ENCODE results near the gene GOLGA2. TPM values are rescaled to one million over a fixed set of nuclear protein-coding genes. Genes with fewer than 3 reads are reported as not detected.

The GOLGA2 gene
- total RNA-seq, 2 donors from 2014 or later: 88.6 to 92.2 TPM

GRCh38 chr9:128292009-128292408 is 16.2 kb upstream of the GOLGA2 start:
- intact Hi-C loops (cut with DNase I): loop anchor here (10.0 kb wide), 1 partner anchor 123 kb away; no protein-coding TSS in a partner anchor
- TF ChIP-seq CTCF (IDR thresholded peaks at IDR 0.05): no peak
- H3K9ac ChIP-seq (ENCODE audit: low read depth in 2 of 2, low read length in 2 of 2): no peak overlapping the region
- DNase-seq: no peak
- H3K9me3 ChIP-seq: no peaks in the 10 kb centered on the region
- H3K27me3 ChIP-seq: no peaks in the 10 kb centered on the region
- peaks cover 8% of the 10 kb centered on the region for H3K4me1 ChIP-seq
- H3K27ac ChIP-seq: no peak overlapping the region
- no peak overlapping the region for H3K4me3 ChIP-seq
- no peaks in the 10 kb centered on the region for H3K36me3 ChIP-seq

GRCh38 chr9:128288273-128289004 is 12.6 kb upstream of the GOLGA2 start:
- Histone ChIP-seq H3K4me1 (no peaks in the 10 kb centered on the region), H3K36me3 (no peaks in the 10 kb centered on the region), H3K27ac (no peak overlapping the region), H3K9me3 (no peaks in the 10 kb centered on the region), H3K4me3 (no peak overlapping the region), H3K27me3 (no peaks in the 10 kb centered on the region), H3K9ac (ENCODE audit: low read depth in 2 of 2, low read length in 2 of 2) (no peak overlapping the region)
- intact Hi-C loops (cut with DNase I): no loop called here
- no peak for DNase-seq
- no peak for TF ChIP-seq CTCF (IDR thresholded peaks at IDR 0.05)

- H3K9me3 ChIP-seq: no peaks in the 10 kb centered on the region
- H3K4me3 ChIP-seq: no peak overlapping the region
- H3K27me3 ChIP-seq: no peaks in the 10 kb centered on the region
- no peak for TF ChIP-seq CTCF (IDR thresholded peaks at IDR 0.05)
- DNase-seq: no peak
- no peaks in the 10 kb centered on the region for H3K4me1 ChIP-seq
- intact Hi-C loops (cut with DNase I): no loop called here
- no peaks in the 10 kb centered on the region for H3K36me3 ChIP-seq
- no peak overlapping the region for H3K27ac ChIP-seq
- no peak overlapping the region for H3K9ac ChIP-seq (ENCODE audit: low read depth in 2 of 2, low read length in 2 of 2)
Measured at GRCh38 chr9:128286440-128286839, 10.6 kb upstream of the GOLGA2 start.

- no peak overlapping the region for H3K9ac ChIP-seq (ENCODE audit: low read depth in 2 of 2, low read length in 2 of 2)
- H3K4me3 ChIP-seq: no peak overlapping the region
- H3K27ac ChIP-seq: no peak overlapping the region
- DNase-seq: no peak
- no peaks in the 10 kb centered on the region for H3K36me3 ChIP-seq
- intact Hi-C loops (cut with DNase I): no loop called here
- no peaks in the 10 kb centered on the region for H3K27me3 ChIP-seq
- no peak for TF ChIP-seq CTCF (IDR thresholded peaks at IDR 0.05)
- H3K4me1 ChIP-seq: no peaks in the 10 kb centered on the region
- no peaks in the 10 kb centered on the region for H3K9me3 ChIP-seq
Measured at GRCh38 chr9:128285033-128285784, 9.4 kb upstream of the GOLGA2 start.

- no peak for TF ChIP-seq CTCF (IDR thresholded peaks at IDR 0.05)
- no peaks in the 10 kb centered on the region for H3K9me3 ChIP-seq
Measured at GRCh38 chr9:128282500-128282899, 6.7 kb upstream of the GOLGA2 start.

More at GRCh38 chr9:128282500-128282899, 6.7 kb upstream of the GOLGA2 start:
- H3K9ac ChIP-seq (ENCODE audit: low read depth in 2 of 2, low read length in 2 of 2): no peak overlapping the region
- no peaks in the 10 kb centered on the region for H3K36me3 ChIP-seq
- H3K27ac ChIP-seq: no peak overlapping the region
- no peaks in the 10 kb centered on the region for H3K27me3 ChIP-seq
- DNase-seq: no peak
- intact Hi-C loops (cut with DNase I): no loop called here
- no peaks in the 10 kb centered on the region for H3K4me1 ChIP-seq
- no peak overlapping the region for H3K4me3 ChIP-seq
